Small intestine (tissue), 7 donors: ENCODE data around the gene NEK5. TPM values are rescaled to one million over a fixed set of nuclear protein-coding genes. Genes with fewer than 3 reads are reported as not detected.
A peak's percentile ranks its signal among the peaks of the same experiment; 100 is the strongest.

Source experiments
- DNase-seq, 2 donors: peaks; one replicate each; pipeline versions ENCODE4 v3.0.0 to v3.0.0-alpha.2; 2013
- FAIRE-seq: peaks from 2 replicates; lab custom pipeline; 2012; peaks lifted over from hg19 to GRCh38; lab: Jason Lieb, UNC
- H3K27ac ChIP-seq, 3 donors: one replicate each; pipeline ENCODE4 v1.5.1; 2013; ENCODE audit warnings: low read length in 2 of 3, mild to moderate bottlenecking in 2 of 3, control low read depth in 1 of 3, inconsistent platforms in 1 of 3, low read depth in 1 of 3, moderate library complexity in 1 of 3
- H3K27me3 ChIP-seq, 3 donors: one replicate each; pipeline ENCODE4 v1.6.1; 2013; ENCODE audit warnings: low read length in 3 of 3, inconsistent platforms in 1 of 3; ENCODE audit not compliant: control insufficient read depth in 3 of 3, insufficient read depth in 3 of 3
- H3K36me3 ChIP-seq, 3 donors: one replicate each; pipeline ENCODE4 v1.6.1; 2013; ENCODE audit warnings: low read length in 3 of 3, inconsistent platforms in 1 of 3, low read depth in 1 of 3, mild to moderate bottlenecking in 1 of 3, moderate library complexity in 1 of 3; ENCODE audit not compliant: control insufficient read depth in 3 of 3, insufficient read depth in 2 of 3
- H3K4me1 ChIP-seq, 3 donors: one replicate each; pipeline ENCODE4 v1.6.1; 2013; ENCODE audit warnings: low read length in 2 of 3, inconsistent platforms in 1 of 3, low read depth in 1 of 3, mild to moderate bottlenecking in 1 of 3, moderate library complexity in 1 of 3; ENCODE audit not compliant: control insufficient read depth in 3 of 3, insufficient read depth in 2 of 3
- H3K4me3 ChIP-seq, 3 donors: one replicate each; pipeline ENCODE4 v1.5.1; 2013; ENCODE audit warnings: low read length in 3 of 3, control low read depth in 1 of 3, inconsistent platforms in 1 of 3, low read depth in 1 of 3, mild to moderate bottlenecking in 1 of 3, moderate library complexity in 1 of 3
- H3K9me3 ChIP-seq, 2 donors: one replicate each; pipeline ENCODE4 v1.6.1; 2013; ENCODE audit warnings: low read depth in 1 of 2, low read length in 1 of 2; ENCODE audit not compliant: control insufficient read depth in 2 of 2, insufficient read depth in 1 of 2
- WGBS, 3 donors: extraction: QIAGEN DNeasy Blood & Tissue Kit; methylation state at CpG; one replicate each; pipeline ENCODE4 v1.1.7; 2013; 5-methylcytosine and 5-hydroxymethylcytosine counted together
- polyA plus RNA-seq, 4 donors: library from polyadenylated mRNA; stranded (reverse) in 3 of 4; unstranded in 1 of 4; fragments of 200-250 nt in 3 of 4; fragments of 120-200 nt in 1 of 4; gene quantifications; one replicate each; pipeline versions ENCODE4 v1.2.1 to v1.2.3, GENCODE V29; 2013
- donor health status: healthy with polysubstance abuse.
- donor health status: control.
- donor health status: control.
- donor health status: Bipolar disorder and iron deficiency.
- donor health status: healthy.

The NEK5 gene
- polyA plus RNA-seq, 4 donors: 0.19 to 1.4 TPM; not detected in 2

- no peaks in the 10 kb centered on the region for H3K4me1 ChIP-seq
- FAIRE-seq (peak; percentile 5), DNase-seq (peak; percentile 86 to 90)
- WGBS, 3 donors: 1 to 3% (median 1%) methylated on average over 33 of the region's 33 CpGs
- H3K4me3 ChIP-seq: peak overlapping the region; percentile 45 to 70 (median 66)
- peak overlapping the region in 1 of 3 donors; percentile 54 for H3K27ac ChIP-seq
- H3K27me3 ChIP-seq: peaks cover 0 to 2% (median 0%) of the 10 kb centered on the region in 3 donors
- peaks cover 0 to 4% of the 10 kb centered on the region in 2 donors for H3K9me3 ChIP-seq
- peaks cover 0 to 10% (median 4%) of the 10 kb centered on the region in 3 donors for H3K36me3 ChIP-seq
Observed at GRCh38 chr13:52127783-52128702, 830 bp downstream of the NEK5 start.

GRCh38 chr13:52127378-52127777 is 1.5 kb downstream of the NEK5 start:
- DNase-seq (no peak), FAIRE-seq (peak; percentile 5)
- peaks cover 0 to 2% (median 0%) of the 10 kb centered on the region in 3 donors for H3K27me3 ChIP-seq
- H3K9me3 ChIP-seq: peaks cover 0 to 4% of the 10 kb centered on the region in 2 donors
- H3K4me3 ChIP-seq: peak overlapping the region in 1 of 3 donors; percentile 70
- peaks cover 0 to 7% (median 0%) of the 10 kb centered on the region in 3 donors for H3K36me3 ChIP-seq
- 23 to 29% (median 27%) methylated on average over 6 of the region's 6 CpGs for WGBS, 3 donors
- no peaks in the 10 kb centered on the region for H3K4me1 ChIP-seq
- peak overlapping the region in 1 of 3 donors; percentile 54 for H3K27ac ChIP-seq

- no peaks in the 10 kb centered on the region for H3K36me3 ChIP-seq
- 87 to 93% (median 87%) methylated on average over 3 of the region's 3 CpGs for WGBS, 3 donors
Observed at GRCh38 chr13:52125547-52125946, 3.3 kb downstream of the NEK5 start.

GRCh38 chr13:52118595-52118994 is 10.3 kb downstream of the NEK5 start:
- FAIRE-seq (no peak), DNase-seq (no peak)
- no peak overlapping the region for H3K4me3 ChIP-seq
- no peaks in the 10 kb centered on the region for H3K4me1 ChIP-seq
- H3K9me3 ChIP-seq: no peaks in the 10 kb centered on the region
- 58 to 89% (median 85%) methylated on average over 3 of the region's 3 CpGs for WGBS, 3 donors
- H3K36me3 ChIP-seq: no peaks in the 10 kb centered on the region
- H3K27ac ChIP-seq: no peak overlapping the region
- no peaks in the 10 kb centered on the region for H3K27me3 ChIP-seq

More at GRCh38 chr13:52125547-52125946, 3.3 kb downstream of the NEK5 start:
- no peak for FAIRE-seq
- no peaks in the 10 kb centered on the region for H3K9me3 ChIP-seq
- H3K27ac ChIP-seq: no peak overlapping the region
- H3K4me3 ChIP-seq: no peak overlapping the region
- peaks cover 0 to 2% (median 0%) of the 10 kb centered on the region in 3 donors for H3K27me3 ChIP-seq
- H3K4me1 ChIP-seq: no peaks in the 10 kb centered on the region
- DNase-seq: no peak

GRCh38 chr13:52118095-52118494 is 10.8 kb downstream of the NEK5 start:
- H3K36me3 ChIP-seq: no peaks in the 10 kb centered on the region
- WGBS, 3 donors: 82 to 94% (median 89%) methylated on average over 2 of the region's 2 CpGs
- H3K27ac ChIP-seq: no peak overlapping the region
- DNase-seq (no peak), FAIRE-seq (no peak)
- H3K27me3 ChIP-seq: no peaks in the 10 kb centered on the region
- no peak overlapping the region for H3K4me3 ChIP-seq
- H3K4me1 ChIP-seq: no peaks in the 10 kb centered on the region
- no peaks in the 10 kb centered on the region for H3K9me3 ChIP-seq

GRCh38 chr13:52112591-52112990 is 16.3 kb downstream of the NEK5 start:
- 15 to 39% (median 21%) methylated on average over 1 of the region's 1 CpG for WGBS, 3 donors
- DNase-seq: no peak
- no peaks in the 10 kb centered on the region for H3K27me3 ChIP-seq
- H3K27ac ChIP-seq: no peak overlapping the region
- no peaks in the 10 kb centered on the region for H3K36me3 ChIP-seq
- no peaks in the 10 kb centered on the region for H3K9me3 ChIP-seq
- H3K4me1 ChIP-seq: peaks cover 0 to 4% (median 0%) of the 10 kb centered on the region in 3 donors
- FAIRE-seq: no peak
- H3K4me3 ChIP-seq: no peak overlapping the region

- Histone ChIP-seq H3K4me1 (peaks cover 0 to 4% (median 0%) of the 10 kb centered on the region in 3 donors), H3K36me3 (no peaks in the 10 kb centered on the region), H3K9me3 (no peaks in the 10 kb centered on the region), H3K27ac (peak overlapping the region in 1 of 3 donors; percentile 66), H3K27me3 (no peaks in the 10 kb centered on the region), H3K4me3 (no peak overlapping the region)
- peak; percentile 61 to 77 for DNase-seq
- no peak for FAIRE-seq
- 14 to 70% (median 50%) methylated on average over 1 of the region's 1 CpG for WGBS, 3 donors
Observed at GRCh38 chr13:52109116-52109670, 19.7 kb downstream of the NEK5 start.

- Histone ChIP-seq H3K4me3 (no peak overlapping the region), H3K36me3 (no peaks in the 10 kb centered on the region), H3K4me1 (peaks cover 0 to 4% (median 0%) of the 10 kb centered on the region in 3 donors), H3K27ac (no peak overlapping the region), H3K27me3 (no peaks in the 10 kb centered on the region), H3K9me3 (no peaks in the 10 kb centered on the region)
- 88 to 97% (median 95%) methylated on average over 1 of the region's 1 CpG for WGBS, 3 donors
- no peak for FAIRE-seq
- DNase-seq: no peak
Observed at GRCh38 chr13:52105841-52106240, 23.0 kb downstream of the NEK5 start.
